Heart left ventricle (tissue), 16 donors: ENCODE data around the gene OCIAD1. TPM values are rescaled to one million over a fixed set of nuclear protein-coding genes. Genes with fewer than 3 reads are reported as not detected.
"Not testable (repeated sequence)": the region's sequence is repeated elsewhere in the genome, so short reads cannot be mapped to it uniquely, and the experiment has no call there.

Source experiments
- ATAC-seq, 4 donors: fragments of 200-7000 bp; cut with Tn5 transposase; one replicate each; pipeline ENCODE4 v1.9.1; 2020 to 2022; ENCODE audit warnings: moderate library complexity in 4 of 4, mild to moderate bottlenecking in 3 of 4, moderate number of reproducible peaks in 1 of 4
- DNase-seq, 5 donors: peaks; one replicate each; pipeline ENCODE4 v3.0.0-alpha.2; 2020
- H3K27ac ChIP-seq, 12 donors: fragments of 200-600 bp; sonication (generic) in 4 of 12; one replicate each; pipeline versions ENCODE4 v1.5.0 to v1.8.0; 2016 to 2022; ENCODE audit warnings: mild to moderate bottlenecking in 2 of 12
- H3K27me3 ChIP-seq, 9 donors: fragments of 200-600 bp; sonication (generic) in 2 of 9; one replicate each; pipeline versions ENCODE4 v1.5.1 to v1.8.0; 2016 to 2022; ENCODE audit warnings: mild to moderate bottlenecking in 3 of 9
- H3K36me3 ChIP-seq, 9 donors: fragments of 200-600 bp; sonication (generic) in 2 of 9; one replicate each; pipeline versions ENCODE4 v1.5.0 to v1.8.0; 2018 to 2022; ENCODE audit warnings: mild to moderate bottlenecking in 2 of 9
- H3K4me1 ChIP-seq, 12 donors: fragments of 200-600 bp; sonication (generic) in 4 of 12; one replicate each; pipeline versions ENCODE4 v1.5.0 to v1.8.0; 2016 to 2022; ENCODE audit warnings: mild to moderate bottlenecking in 3 of 12
- H3K4me3 ChIP-seq, 12 donors: fragments of 200-600 bp; sonication (generic) in 4 of 12; one replicate each; pipeline versions ENCODE4 v1.5.0 to v1.8.0; 2017 to 2022; ENCODE audit warnings: mild to moderate bottlenecking in 9 of 12, moderate library complexity in 4 of 12
- H3K9me3 ChIP-seq, 12 donors: fragments of 200-600 bp; sonication (generic) in 4 of 12; one replicate each; pipeline versions ENCODE4 v1.5.0 to v1.8.0; 2016 to 2022; ENCODE audit warnings: mild to moderate bottlenecking in 1 of 12
- CTCF ChIP-seq, 12 donors: fragments of 200-600 bp; sonication (generic) in 4 of 12; IDR thresholded peaks; one replicate each; pipeline versions ENCODE4 v1.5.0 to v1.8.0; 2018 to 2022; ENCODE audit warnings: antibody characterized with exemption in 12 of 12, mild to moderate bottlenecking in 5 of 12
- POLR2A ChIP-seq, 2 donors: fragments of 450-650 bp; IDR thresholded peaks; one replicate each; pipeline ENCODE4 v1.6.1; 2017; ENCODE audit warnings: antibody characterized with exemption in 2 of 2, mild to moderate bottlenecking in 2 of 2, moderate library complexity in 2 of 2
- WGBS, 4 donors: extraction: QIAGEN DNeasy Blood & Tissue Kit in 2 of 4; methylation state at CpG; one replicate each; pipeline versions ENCODE4 v1.1.5 to v1.1.7; 2013 to 2018; 5-methylcytosine and 5-hydroxymethylcytosine counted together
- intact Hi-C, 10 donors: fragments of 100-400 bp; cut with DNase I; formaldehyde crosslinking; loops; one replicate each; pipeline versions ENCODE4 v1.11.1 to v1.14.2; 2022
- polyA plus RNA-seq, 2 donors: library from polyadenylated mRNA; stranded (reverse); fragments of 200-250 nt; gene quantifications; one replicate each; pipeline ENCODE4 v1.2.3, GENCODE V29; 2013
- total RNA-seq, 9 donors: library from RNA; depleted of rRNA in 2 of 9; stranded (reverse); fragments of >200 nt in 2 of 9; fragmentation: NEBNext Ultra II Directional in 3 of 9; extraction: Animal tissue kit (Norgen Biotek cat#: 25700) in 3 of 9; gene quantifications; one replicate each; pipeline versions ENCODE4 v1.1.0 to v1.2.4, GENCODE V29; 2016 to 2023
- donor health status: ischemic (EF 13 %, LVEDD 7.1; RV severe dilation, severe dysfunction).
- donor health status: healthy with polysubstance abuse.
- donor health status: DM: no; HTN: yes; CAD: no.
- donor health status: DM: no; HTN: no; CAD: no.
- donor health status: ischemic (EF 25% LVEDD 6.9; RV normal size, moderate dysfunction).
- donor health status: ischemic (EF 25% LVEDD 5.7; RV mildly dilated, moderate dysfunction).
- donor health status: healthy.
- donor health status: DM: yes; HTN: yes; CAD: no.
- donor health status: ischemic (EF 35%, LVEDD 5.7; RV mildly dilated, moderate dysfunction).
- donor health status: nonischemic (EF 11% LVEDD 7.7; RV severe dilation, severe dysfunction).
- donor health status: DM: yes; HTN: yes; CAD: no.
- donor health status: PGD.
- donor health status: ischemic (EF 29% LVEDD 5.4; RV normal size, mild dysfunction).
- donor health status: nonischemic (EF 23%, LVEDD 6.1; RV moderate dilation, normal function).

OCIAD1 gene
- total and polyA plus RNA-seq, 11 donors = 102 to 175 (median 133) TPM

DNA sequence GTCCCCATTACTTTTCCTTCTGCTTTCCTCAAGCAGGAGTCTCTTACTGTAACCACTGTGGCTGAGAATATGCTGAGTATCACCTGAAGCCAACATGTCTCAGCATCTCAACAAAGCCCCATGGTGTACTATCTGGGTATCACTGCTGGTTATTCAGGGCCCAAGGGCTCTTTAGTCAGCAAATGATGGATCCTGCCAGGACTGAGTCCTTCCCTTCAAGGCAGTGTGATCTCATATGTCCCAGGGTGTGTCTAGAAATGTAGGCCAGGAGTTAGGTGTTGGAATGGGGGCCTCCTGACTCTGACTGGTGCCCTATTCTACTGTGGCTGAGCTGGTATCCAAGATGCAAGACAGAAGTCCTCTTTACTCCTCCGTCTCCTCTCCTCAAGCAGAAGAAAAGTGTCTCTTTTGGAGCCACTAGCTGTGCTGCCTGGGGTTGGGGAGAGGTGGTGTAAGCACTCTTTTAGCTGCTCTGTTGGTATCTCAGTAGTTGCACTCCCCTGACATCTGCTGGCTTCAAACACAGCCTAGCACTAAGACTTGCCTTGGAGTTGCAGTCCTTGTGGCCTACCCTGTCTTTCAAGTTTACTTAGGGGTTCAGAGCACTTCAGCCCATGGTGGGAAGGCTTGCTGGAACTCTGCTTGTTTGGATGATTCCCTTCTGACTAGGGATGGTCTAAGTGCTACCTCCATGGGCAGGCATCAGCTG, 47.1 kb downstream of the OCIAD1 start:
- H3K4me3 ChIP-seq = no peak overlapping the region
- WGBS, 4 donors = 92 to 100% (median 99%) methylated on average over 1 of the region's 1 CpG
- intact Hi-C loops = no loop called here
- TF ChIP-seq CTCF (IDR thresholded peaks at IDR 0.05) = no peak
- no peak for TF ChIP-seq POLR2A (IDR thresholded peaks at IDR 0.05)
- no peaks in the 10 kb centered on the region for H3K4me1 ChIP-seq
- H3K27ac ChIP-seq = no peak overlapping the region
- H3K27me3 ChIP-seq = no peaks in the 10 kb centered on the region
- ATAC-seq (no peak), DNase-seq (no peak)
- no peaks in the 10 kb centered on the region for H3K36me3 ChIP-seq
- no peaks in the 10 kb centered on the region for H3K9me3 ChIP-seq

GRCh38 chr4:48879561-48880442, 48.9 kb downstream of the OCIAD1 start:
- Histone ChIP-seq H3K9me3 (no peaks in the 10 kb centered on the region), H3K27me3 (no peaks in the 10 kb centered on the region), H3K36me3 (no peaks in the 10 kb centered on the region), H3K4me1 (no peaks in the 10 kb centered on the region), H3K27ac (no peak overlapping the region), H3K4me3 (no peak overlapping the region)
- intact Hi-C loops = no loop called here
- 65 to 70% (median 66%) methylated on average over 9 of the region's 9 CpGs for WGBS, 4 donors
- no peak for ATAC-seq
- no peak for DNase-seq
- TF ChIP-seq POLR2A (IDR thresholded peaks at IDR 0.05) (no peak), CTCF (IDR thresholded peaks at IDR 0.05) (no peak)

DNA sequence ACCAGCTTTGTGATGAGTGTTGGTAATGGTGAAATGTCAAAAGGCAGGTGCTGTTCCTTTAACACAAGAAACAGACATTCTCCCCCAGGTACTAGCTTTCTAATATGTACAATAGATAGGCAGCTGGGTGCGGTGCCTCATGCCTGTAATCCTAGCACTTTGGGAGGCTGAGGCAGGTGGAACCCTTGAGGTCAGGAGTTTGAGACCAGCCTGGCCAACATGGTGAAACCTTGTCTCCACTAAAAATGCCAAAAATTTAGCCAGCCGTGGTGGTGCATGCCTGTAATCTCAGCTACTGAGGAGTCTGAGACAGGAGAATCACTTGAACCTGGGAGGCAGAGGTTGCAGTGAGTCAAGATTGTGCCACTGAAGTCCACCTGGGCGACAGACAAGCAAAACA, 50.8 kb downstream of the OCIAD1 start:
- H3K4me1 ChIP-seq, H3K9me3 ChIP-seq, H3K4me3 ChIP-seq, H3K27me3 ChIP-seq, H3K36me3 ChIP-seq, intact Hi-C loops, ATAC-seq, DNase-seq, H3K27ac ChIP-seq: not testable (repeated sequence)
- WGBS, 4 donors = 83 to 88% (median 87%) methylated on average over 3 of the region's 3 CpGs

DNA sequence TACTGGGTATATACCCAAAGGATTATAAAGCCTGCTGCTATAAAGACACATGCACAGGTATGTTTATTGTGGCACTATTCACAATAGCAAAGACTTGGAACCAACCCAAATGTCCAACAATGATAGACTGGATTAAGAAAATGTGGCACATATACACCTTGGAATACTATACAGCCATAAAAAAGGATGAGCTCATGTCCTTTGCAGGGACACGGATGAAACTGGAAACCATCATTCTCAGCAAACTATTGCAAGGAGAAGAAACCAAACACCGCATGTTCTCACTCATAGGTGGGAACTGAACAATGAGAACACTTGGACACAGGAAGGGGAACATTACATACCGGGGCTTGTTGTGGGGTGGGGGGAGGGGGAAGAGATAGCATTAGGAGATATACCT, 58.9 kb downstream of the OCIAD1 start:
- peaks cover 0 to 34% (median 7%) of the 10 kb centered on the region in 9 donors for H3K36me3 ChIP-seq
- H3K4me1 ChIP-seq, ATAC-seq, H3K9me3 ChIP-seq, intact Hi-C loops, H3K4me3 ChIP-seq, DNase-seq, H3K27me3 ChIP-seq, H3K27ac ChIP-seq: not testable (repeated sequence)
- WGBS, 4 donors = 96 to 99% (median 97%) methylated on average over 3 of the region's 3 CpGs

DNA sequence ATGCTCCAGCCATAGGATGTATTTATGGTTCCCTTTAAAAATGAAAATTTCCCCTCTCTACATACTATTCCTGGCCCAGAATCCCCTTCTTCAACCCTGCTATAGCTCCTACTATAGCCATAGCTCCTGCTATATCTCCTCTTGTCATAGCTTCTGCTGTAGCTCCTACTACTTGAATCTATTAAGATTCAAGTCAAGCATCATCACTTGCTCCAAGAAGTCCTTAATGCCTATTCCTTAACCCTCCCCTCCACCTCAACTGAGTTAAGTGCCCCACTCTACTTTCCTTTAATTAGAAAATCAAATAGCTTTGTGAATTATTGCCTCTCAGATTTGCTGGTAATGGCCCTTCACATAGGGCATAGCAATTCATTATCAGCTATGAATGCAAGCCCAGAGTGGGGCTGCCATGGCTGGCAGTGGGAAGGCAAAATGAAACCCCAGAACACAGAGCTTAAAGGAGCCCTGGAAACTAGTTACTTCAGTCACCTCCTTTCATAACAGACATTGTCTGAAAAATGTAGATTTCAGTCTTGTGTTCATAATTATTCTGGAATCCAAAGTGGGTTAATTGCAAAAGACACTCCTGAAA, 60.2 kb downstream of the OCIAD1 start:
- Histone ChIP-seq H3K4me1 (no peaks in the 10 kb centered on the region), H3K27ac (no peak overlapping the region), H3K4me3 (no peak overlapping the region), H3K9me3 (peaks cover 0 to 2% (median 0%) of the 10 kb centered on the region in 12 donors), H3K27me3 (no peaks in the 10 kb centered on the region), H3K36me3 (peaks cover 0 to 36% (median 7%) of the 10 kb centered on the region in 9 donors)
- DNase-seq = no peak
- TF ChIP-seq CTCF (IDR thresholded peaks at IDR 0.05) = no peak
- intact Hi-C loops = no loop called here
- ATAC-seq = no peak
